Epithelial cell of esophagus (primary cell): ENCODE results near the gene AP3M1.
A peak's percentile ranks its signal among the peaks of the same experiment; 100 is the strongest.

Experiments used
- DNase-seq: peaks from one replicate; pipeline ENCODE4 v3.0.0; 2010; ENCODE audit warnings: low read depth
- H3K4me3 ChIP-seq: 2 replicates; pipeline ENCODE4 v1.5.1; 2011; ENCODE audit warnings: mild to moderate bottlenecking, low read length, control low read depth
- TF ChIP-seq, protein P1 (sequence below): IDR thresholded peaks from 2 replicates; pipeline ENCODE4 v1.5.1; 2011; ENCODE audit warnings: low read depth, mild to moderate bottlenecking, low read length, control low read depth, inconsistent platforms; ENCODE audit not compliant: insufficient read depth; ENCODE audit errors: missing control alignments

AP3M1 gene

DNA sequence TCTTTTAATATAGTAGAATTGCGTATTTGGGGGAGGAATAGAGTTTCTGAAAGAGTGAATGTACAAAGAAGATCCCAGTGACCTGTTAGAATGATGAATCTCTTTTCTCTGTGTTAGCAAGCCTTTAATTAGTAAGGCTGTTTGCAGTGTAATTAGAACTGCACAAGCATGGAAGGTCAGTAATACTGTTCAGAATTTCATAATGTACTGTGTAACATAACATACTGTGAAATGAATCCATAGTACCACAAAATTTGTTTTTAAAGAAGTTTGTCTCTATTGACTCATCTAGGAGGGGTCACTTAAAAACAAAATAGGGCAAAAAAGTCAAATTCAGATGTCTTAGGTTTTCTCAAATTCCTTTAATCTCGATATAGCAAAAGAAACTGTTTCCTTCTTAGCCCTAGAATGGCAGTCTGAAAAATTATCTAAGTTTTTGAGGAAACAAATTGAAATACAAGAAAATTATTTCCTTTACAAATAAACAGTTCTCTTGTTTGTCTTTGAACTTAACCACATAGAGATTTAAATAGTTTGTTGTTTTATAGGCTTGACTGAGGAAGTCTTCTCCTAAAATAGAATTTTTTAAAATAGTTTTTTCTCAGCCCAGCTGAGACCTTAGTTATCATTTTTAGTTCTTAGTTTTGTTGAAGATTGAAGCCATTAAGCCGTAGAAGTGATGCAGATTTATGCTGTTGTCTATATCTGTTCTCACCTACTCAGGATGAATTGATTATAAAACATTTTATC, 12.9 kb upstream of the AP3M1 start:
- H3K4me3 ChIP-seq: no peak overlapping the region
- TF ChIP-seq, protein P1, sequence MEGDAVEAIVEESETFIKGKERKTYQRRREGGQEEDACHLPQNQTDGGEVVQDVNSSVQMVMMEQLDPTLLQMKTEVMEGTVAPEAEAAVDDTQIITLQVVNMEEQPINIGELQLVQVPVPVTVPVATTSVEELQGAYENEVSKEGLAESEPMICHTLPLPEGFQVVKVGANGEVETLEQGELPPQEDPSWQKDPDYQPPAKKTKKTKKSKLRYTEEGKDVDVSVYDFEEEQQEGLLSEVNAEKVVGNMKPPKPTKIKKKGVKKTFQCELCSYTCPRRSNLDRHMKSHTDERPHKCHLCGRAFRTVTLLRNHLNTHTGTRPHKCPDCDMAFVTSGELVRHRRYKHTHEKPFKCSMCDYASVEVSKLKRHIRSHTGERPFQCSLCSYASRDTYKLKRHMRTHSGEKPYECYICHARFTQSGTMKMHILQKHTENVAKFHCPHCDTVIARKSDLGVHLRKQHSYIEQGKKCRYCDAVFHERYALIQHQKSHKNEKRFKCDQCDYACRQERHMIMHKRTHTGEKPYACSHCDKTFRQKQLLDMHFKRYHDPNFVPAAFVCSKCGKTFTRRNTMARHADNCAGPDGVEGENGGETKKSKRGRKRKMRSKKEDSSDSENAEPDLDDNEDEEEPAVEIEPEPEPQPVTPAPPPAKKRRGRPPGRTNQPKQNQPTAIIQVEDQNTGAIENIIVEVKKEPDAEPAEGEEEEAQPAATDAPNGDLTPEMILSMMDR: no peak
- DNase-seq: no peak

DNA sequence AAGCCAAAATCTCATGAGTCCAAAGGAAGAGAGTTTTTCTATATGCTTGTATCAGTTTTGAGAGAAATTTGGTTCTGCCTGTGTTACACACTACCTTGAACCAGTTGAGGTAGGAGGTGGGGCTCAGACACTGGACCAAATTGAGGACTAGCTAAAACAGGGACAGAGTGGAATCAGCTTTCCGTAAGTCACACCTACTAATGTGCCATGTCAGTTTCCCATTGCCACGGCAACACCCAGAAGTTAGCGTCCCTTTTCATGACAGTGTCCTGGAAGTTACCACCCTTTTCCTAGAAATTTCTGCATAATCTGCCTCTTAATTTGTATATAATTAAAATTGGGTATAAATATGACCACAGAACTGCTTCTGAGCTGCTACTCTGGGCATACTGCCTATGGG, 9.4 kb upstream of the AP3M1 start:
- H3K4me3 ChIP-seq: no peak overlapping the region
- no peak for DNase-seq
- TF ChIP-seq, protein P1: no peak

DNA sequence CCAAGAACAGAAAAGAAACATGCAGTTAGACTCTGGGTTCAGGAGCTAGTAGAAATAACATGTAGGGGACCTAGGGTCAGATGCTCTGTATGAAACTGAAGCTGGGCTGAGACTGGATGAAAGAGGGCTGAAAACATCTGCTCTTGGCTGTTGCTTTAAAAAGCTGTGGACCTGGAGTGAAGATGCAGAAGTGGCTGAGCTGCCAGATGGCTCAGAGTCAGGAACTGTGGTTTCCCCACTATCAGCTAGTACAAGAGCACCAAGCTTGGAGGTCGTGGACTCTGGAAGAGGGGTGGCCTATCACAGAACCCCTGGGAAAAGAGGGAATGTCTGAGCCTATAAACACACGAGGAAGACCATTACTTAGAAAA, 6.3 kb upstream of the AP3M1 start:
- H3K4me3 ChIP-seq: no peak overlapping the region
- DNase-seq: no peak
- TF ChIP-seq, protein P1: no peak

DNA sequence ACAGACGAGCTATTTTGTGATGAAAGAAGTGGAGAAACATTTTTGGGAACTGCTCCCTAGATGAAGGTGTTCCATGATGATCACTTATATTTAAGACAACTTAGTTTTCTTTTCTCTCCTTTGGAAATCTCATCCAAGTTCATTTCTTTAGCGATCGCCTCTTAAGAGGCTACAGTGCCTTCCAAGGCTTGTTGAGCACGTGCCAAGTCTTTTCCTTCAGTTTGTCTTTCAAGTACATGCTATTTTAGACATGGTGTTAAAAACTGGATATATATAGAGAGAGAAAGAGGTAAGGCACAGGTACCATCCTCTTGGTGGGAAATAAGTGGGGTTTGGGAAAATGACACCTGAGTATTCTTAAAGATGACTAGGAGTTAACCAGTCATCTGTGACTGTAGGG, 3.0 kb upstream of the AP3M1 start:
- no peak for DNase-seq
- TF ChIP-seq, protein P1: no peak
- H3K4me3 ChIP-seq: peak overlapping the region; percentile 22

DNA sequence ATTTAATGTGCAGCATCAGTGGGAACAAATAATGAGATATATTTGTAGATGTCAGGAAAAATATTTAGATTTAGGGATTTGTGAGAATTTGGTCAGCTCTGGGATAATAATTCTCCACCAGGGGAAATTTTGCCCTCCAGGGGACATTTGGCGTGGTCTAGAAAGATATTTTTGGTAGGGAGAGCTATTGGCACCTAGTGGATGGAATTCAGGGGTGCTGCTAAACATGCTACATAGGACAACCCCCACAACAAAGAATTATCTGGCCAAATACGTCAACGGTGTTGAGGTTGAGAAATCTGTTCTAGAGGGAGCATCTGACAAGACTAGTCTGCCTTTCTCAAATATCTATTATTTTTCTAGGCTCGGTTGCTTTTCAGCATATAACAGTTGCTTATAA, 2.5 kb upstream of the AP3M1 start:
- peak; percentile 75 for DNase-seq
- TF ChIP-seq, protein P1: peak; percentile 66
- peak overlapping the region; percentile 97 for H3K4me3 ChIP-seq

DNA sequence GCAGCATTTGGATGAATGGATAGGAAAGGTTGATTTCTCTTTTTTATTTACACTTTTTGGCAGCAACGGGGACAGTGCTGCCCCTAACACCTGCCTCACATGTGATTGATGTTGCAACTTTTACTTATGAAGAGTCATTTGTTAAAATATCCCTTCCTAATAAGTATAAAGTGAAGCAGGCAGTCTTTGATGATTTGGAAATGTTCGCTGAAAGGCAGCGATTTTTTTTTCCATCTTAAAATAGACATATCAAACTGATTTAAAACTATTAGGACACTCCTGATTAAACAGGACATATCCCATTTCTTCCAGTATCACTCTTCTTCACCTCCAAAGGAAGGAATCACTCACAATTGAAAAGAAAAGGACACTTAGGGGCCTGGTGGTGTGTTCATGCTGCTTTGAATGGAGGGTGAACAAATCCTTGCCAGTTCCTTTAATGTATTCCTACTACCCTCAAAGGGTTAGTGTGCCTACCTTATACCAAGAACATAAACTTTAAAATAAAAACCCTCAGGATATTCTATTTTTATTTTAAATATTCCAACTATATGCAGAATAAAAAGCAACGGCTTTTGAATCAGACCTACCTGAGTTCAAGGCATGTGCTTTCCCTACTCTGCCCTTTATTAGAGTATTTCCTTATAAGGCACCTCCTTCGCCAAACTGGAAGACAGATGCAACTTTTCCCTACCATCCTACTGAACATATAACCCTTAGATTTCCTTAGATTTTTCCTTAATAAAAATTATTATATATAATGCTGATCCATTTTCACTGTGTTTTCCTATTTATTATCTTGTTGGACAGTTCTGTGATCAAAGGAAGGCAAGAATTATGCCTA, 1.5 kb upstream of the AP3M1 start:
- peak overlapping the region; percentile 97 for H3K4me3 ChIP-seq
- DNase-seq: no peak
- TF ChIP-seq, protein P1: no peak
